Fibroblast of the conjunctiva (primary cell): Measurements from ENCODE around the gene BRME1.

ENCODE experiments used
- DNase-seq: peaks from one replicate; pipeline ENCODE4 v3.0.0-alpha.2; 2010; ENCODE audit warnings: low read depth

The BRME1 gene

GRCh38 chr19:13844130-13844631 is 61.7 kb downstream of the BRME1 start:
- no peak for DNase-seq

- DNase-seq, result no peak
These were observed 62.6 kb downstream of the BRME1 start for GRCh38 chr19:13843104-13843921.

GRCh38 chr19:13842291-13843103 is 63.4 kb downstream of the BRME1 start:
- DNase-seq, result no peak

- no peak for DNase-seq
These were observed 64.0 kb downstream of the BRME1 start for GRCh38 chr19:13841962-13842290.

- no peak for DNase-seq
These were observed 64.6 kb downstream of the BRME1 start for GRCh38 chr19:13841086-13841961.

- no peak for DNase-seq
These were observed 65.4 kb downstream of the BRME1 start for GRCh38 chr19:13840305-13841085.

- no peak for DNase-seq
These were observed 66.0 kb downstream of the BRME1 start for GRCh38 chr19:13839938-13840304.

GRCh38 chr19:13839130-13839937 is 66.6 kb downstream of the BRME1 start:
- DNase-seq, result no peak

GRCh38 chr19:13838435-13839129 is 67.3 kb downstream of the BRME1 start:
- DNase-seq, result no peak

GRCh38 chr19:13835791-13836723 is 69.9 kb downstream of the BRME1 start:
- no peak for DNase-seq

GRCh38 chr19:13834244-13835069 is 71.5 kb downstream of the BRME1 start:
- no peak for DNase-seq

- DNase-seq, result peak; percentile 77
These were observed 72.3 kb downstream of the BRME1 start for GRCh38 chr19:13833330-13834243.
